Ishikawa (cell line): ENCODE measurements around the gene FBXW8.

Source experiments
- CEBPB ChIP-seq: IDR thresholded peaks from 2 replicates; pipeline ENCODE4 v1.6.1; 2012
- EGR1 ChIP-seq: IDR thresholded peaks from 2 replicates; pipeline ENCODE4 v1.6.1; 2012
- EP300 ChIP-seq: IDR thresholded peaks from 2 replicates; pipeline ENCODE4 v1.6.1; 2012; ENCODE audit warnings: borderline replicate concordance
- YY1 ChIP-seq: IDR thresholded peaks from 2 replicates; pipeline ENCODE4 v1.6.1; 2012; ENCODE audit warnings: low read depth
- ZBTB7A ChIP-seq: IDR thresholded peaks from 2 replicates; pipeline ENCODE4 v1.6.1; 2012; ENCODE audit warnings: low read depth
- TF ChIP-seq, protein P1 (sequence below): IDR thresholded peaks from 2 replicates; pipeline ENCODE4 v1.6.1; 2012; ENCODE audit warnings: low read depth, mild to moderate bottlenecking

DNA sequence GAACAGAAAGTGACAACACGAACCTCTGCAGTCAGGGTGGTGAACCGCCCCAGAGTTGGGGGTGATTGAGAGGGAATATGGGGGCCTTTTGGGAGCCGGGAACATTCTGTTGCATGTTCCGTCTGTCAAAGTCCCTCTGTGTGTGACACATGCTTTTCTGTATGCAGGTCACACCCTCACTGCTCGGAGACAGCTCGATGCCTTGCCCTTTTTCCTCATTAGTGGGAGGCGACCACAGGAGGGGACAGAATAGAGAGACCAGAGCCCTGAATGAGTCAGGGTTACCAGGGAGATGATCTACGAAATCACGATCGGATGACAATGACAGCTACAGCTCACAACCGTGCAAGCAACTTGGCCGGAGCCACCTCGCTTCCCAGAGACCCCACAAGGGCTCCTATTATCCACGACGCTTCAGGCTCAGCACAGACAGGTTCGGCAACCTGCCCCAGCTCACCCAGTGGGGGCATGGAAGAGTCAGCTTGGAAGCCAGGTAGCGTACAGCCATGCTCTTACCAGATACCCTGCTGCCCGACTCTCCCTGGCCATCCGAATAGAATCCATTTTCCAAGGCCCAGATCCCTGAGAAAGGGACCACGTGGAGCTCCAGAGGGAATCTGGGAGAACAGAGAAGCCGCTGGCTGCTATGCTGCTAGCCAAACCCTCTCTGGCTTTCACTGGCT lies 149.6 kb downstream of the FBXW8 start:
- TF ChIP-seq EP300 (no peak), ZBTB7A (no peak), CEBPB (no peak), EGR1 (no peak), YY1 (no peak)
- TF ChIP-seq, protein P1, sequence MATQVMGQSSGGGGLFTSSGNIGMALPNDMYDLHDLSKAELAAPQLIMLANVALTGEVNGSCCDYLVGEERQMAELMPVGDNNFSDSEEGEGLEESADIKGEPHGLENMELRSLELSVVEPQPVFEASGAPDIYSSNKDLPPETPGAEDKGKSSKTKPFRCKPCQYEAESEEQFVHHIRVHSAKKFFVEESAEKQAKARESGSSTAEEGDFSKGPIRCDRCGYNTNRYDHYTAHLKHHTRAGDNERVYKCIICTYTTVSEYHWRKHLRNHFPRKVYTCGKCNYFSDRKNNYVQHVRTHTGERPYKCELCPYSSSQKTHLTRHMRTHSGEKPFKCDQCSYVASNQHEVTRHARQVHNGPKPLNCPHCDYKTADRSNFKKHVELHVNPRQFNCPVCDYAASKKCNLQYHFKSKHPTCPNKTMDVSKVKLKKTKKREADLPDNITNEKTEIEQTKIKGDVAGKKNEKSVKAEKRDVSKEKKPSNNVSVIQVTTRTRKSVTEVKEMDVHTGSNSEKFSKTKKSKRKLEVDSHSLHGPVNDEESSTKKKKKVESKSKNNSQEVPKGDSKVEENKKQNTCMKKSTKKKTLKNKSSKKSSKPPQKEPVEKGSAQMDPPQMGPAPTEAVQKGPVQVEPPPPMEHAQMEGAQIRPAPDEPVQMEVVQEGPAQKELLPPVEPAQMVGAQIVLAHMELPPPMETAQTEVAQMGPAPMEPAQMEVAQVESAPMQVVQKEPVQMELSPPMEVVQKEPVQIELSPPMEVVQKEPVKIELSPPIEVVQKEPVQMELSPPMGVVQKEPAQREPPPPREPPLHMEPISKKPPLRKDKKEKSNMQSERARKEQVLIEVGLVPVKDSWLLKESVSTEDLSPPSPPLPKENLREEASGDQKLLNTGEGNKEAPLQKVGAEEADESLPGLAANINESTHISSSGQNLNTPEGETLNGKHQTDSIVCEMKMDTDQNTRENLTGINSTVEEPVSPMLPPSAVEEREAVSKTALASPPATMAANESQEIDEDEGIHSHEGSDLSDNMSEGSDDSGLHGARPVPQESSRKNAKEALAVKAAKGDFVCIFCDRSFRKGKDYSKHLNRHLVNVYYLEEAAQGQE: no peak
